Ovary (tissue), 9 donors: Measurements from ENCODE around the gene RPL37. TPM values are rescaled to one million over a fixed set of nuclear protein-coding genes. Genes with fewer than 3 reads are reported as not detected.

Experiments
- DNase-seq, 5 donors: peaks; one replicate each; pipeline ENCODE4 v3.0.0-alpha.2; 2019 to 2020
- H3K27ac ChIP-seq, 2 donors: fragments of 200-600 bp; one replicate each; pipeline versions ENCODE4 v1.5.1 to v1.8.0; 2019 to 2022
- H3K27me3 ChIP-seq: fragments of 200-600 bp; one replicate; pipeline ENCODE4 v1.8.0; 2022
- H3K36me3 ChIP-seq: fragments of 200-600 bp; sonication (generic); one replicate; pipeline ENCODE4 v1.5.1; 2019
- H3K4me1 ChIP-seq: one replicate; pipeline ENCODE4 v1.8.1; 2013; ENCODE audit warnings: mild to moderate bottlenecking, moderate library complexity; ENCODE audit not compliant: insufficient read depth
- H3K4me3 ChIP-seq: fragments of 200-600 bp; sonication (generic); one replicate; pipeline ENCODE4 v1.5.1; 2017
- H3K9me3 ChIP-seq, 2 donors: fragments of 200-600 bp in 1 of 2; sonication (generic) in 1 of 2; one replicate each; pipeline versions ENCODE4 v1.5.1 to v1.8.1; 2013 to 2019; ENCODE audit warnings: mild to moderate bottlenecking in 1 of 2, moderate library complexity in 1 of 2
- CTCF ChIP-seq, 3 donors: fragments of 450-650 bp in 2 of 3; fragments of 200-600 bp in 1 of 3; IDR thresholded peaks; one replicate each; pipeline versions ENCODE4 v1.5.1 to v1.8.0; 2016 to 2022; ENCODE audit warnings: antibody characterized with exemption in 3 of 3, mild to moderate bottlenecking in 1 of 3
- EP300 ChIP-seq: sonication (generic); formaldehyde crosslinking; IDR thresholded peaks from one replicate; pipeline ENCODE4 v1.6.1; 2017; ENCODE audit warnings: antibody characterized with exemption
- POLR2A ChIP-seq: fragments of 450-650 bp; IDR thresholded peaks from one replicate; pipeline ENCODE4 v1.6.1; 2017; ENCODE audit warnings: antibody characterized with exemption, mild to moderate bottlenecking, moderate library complexity
- WGBS, 3 donors: extraction: QIAGEN DNeasy Blood & Tissue Kit in 1 of 3; methylation state at CpG; one replicate each; pipeline versions ENCODE4 v1.1.5 to v1.1.7; 2013 to 2017; 5-methylcytosine and 5-hydroxymethylcytosine counted together
- intact Hi-C, 4 donors: fragments of 100-400 bp; cut with DNase I; formaldehyde crosslinking; loops; one replicate each; pipeline versions ENCODE4 v1.11.0 to v1.15.1; 2022 to 2023
- polyA plus RNA-seq, 2 donors: library from polyadenylated mRNA; stranded (reverse); fragments of 200-250 nt in 1 of 2; fragments of 350-450 nt in 1 of 2; fragmentation: Illumina TruSeq in 1 of 2; extraction: RNeasy Lipid Tissue Mini Kit (QIAGEN cat#74804) in 1 of 2; gene quantifications; one replicate each; pipeline ENCODE4 v1.2.3, GENCODE V29; 2013 to 2014
- total RNA-seq, 7 donors: library from RNA; depleted of rRNA in 2 of 7; stranded (reverse); fragments of >200 nt in 2 of 7; fragmentation: NEBNext Ultra II Directional in 3 of 7; extraction: Animal tissue kit (Norgen Biotek cat#: 25700) in 3 of 7; gene quantifications; one replicate each; pipeline versions ENCODE4 v1.1.0 to v1.2.4, GENCODE V29; 2016 to 2023
- donor health status: DM: no; HTN: no; CAD: no; lungs with moderate emphysema.
- donor health status: DM: no; HTN: no; CAD: no.
- donor health status: Bipolar disorder and iron deficiency.
- donor health status: DM: yes; HTN: yes; CAD: no.
- donor health status: DM: no; HTN: no; CAD: no.
- donor health status: DM: yes; HTN: yes; CAD: no.

RPL37 gene
- total and polyA plus RNA-seq, 9 donors = 686 to 4,164 (median 2,386) TPM

GRCh38 chr5:40799258-40799657, 35.8 kb downstream of the RPL37 start:
- intact Hi-C loops = no loop called here
- H3K4me1 ChIP-seq = peaks cover 4% of the 10 kb centered on the region
- TF ChIP-seq CTCF (IDR thresholded peaks at IDR 0.05) (no peak), POLR2A (no peak), EP300 (no peak)
- H3K4me3 ChIP-seq = peak overlapping the region; percentile 95
- no peaks in the 10 kb centered on the region for H3K36me3 ChIP-seq
- no peaks in the 10 kb centered on the region for H3K9me3 ChIP-seq
- no peaks in the 10 kb centered on the region for H3K27me3 ChIP-seq
- WGBS, 3 donors = 0% methylated on average over 1 of the region's 1 CpG
- no peak overlapping the region for H3K27ac ChIP-seq
- DNase-seq = no peak

GRCh38 chr5:40798801-40799210, 36.2 kb downstream of the RPL37 start:
- peak overlapping the region; percentile 93 to 96 for H3K27ac ChIP-seq
- no peak for TF ChIP-seq EP300
- no peak for DNase-seq
- peak overlapping the region; percentile 95 for H3K4me3 ChIP-seq
- H3K27me3 ChIP-seq = no peaks in the 10 kb centered on the region
- 2% methylated on average over 7 of the region's 7 CpGs for WGBS, 3 donors
- H3K4me1 ChIP-seq = peaks cover 4% of the 10 kb centered on the region
- intact Hi-C loops = no loop called here
- H3K9me3 ChIP-seq = no peaks in the 10 kb centered on the region
- no peaks in the 10 kb centered on the region for H3K36me3 ChIP-seq

- TF ChIP-seq CTCF (IDR thresholded peaks at IDR 0.05) = peak; percentile 64 to 68 (median 67)
- TF ChIP-seq EP300 = peak; percentile 52
- TF ChIP-seq POLR2A = peak; percentile 61
- Histone ChIP-seq H3K4me1 (peaks cover 4% of the 10 kb centered on the region), H3K27me3 (no peaks in the 10 kb centered on the region), H3K9me3 (no peaks in the 10 kb centered on the region), H3K4me3 (peak within 1 kb of the TSS; percentile 95), H3K27ac (peak within 1 kb of the TSS; percentile 93 to 96), H3K36me3 (no peaks in the 10 kb centered on the region)
- peak; percentile 85 to 94 (median 91) for DNase-seq
- intact Hi-C loops = no loop called here
- 0 to 1% (median 0%) methylated on average over 35 to 70 of the region's 70 CpGs for WGBS, 3 donors
These were observed 36.8 kb downstream of the RPL37 start, which contains the start of gene PRKAA1 for GRCh38 chr5:40798012-40798800. Gene PRKAA1, minus strand, starts transcription at chr5:40798374. Its CDS starts 185 bp downstream, at chr5:40798189.

- peak; percentile 72 to 87 (median 82) for DNase-seq
These were observed 37.6 kb downstream of the RPL37 start for GRCh38 chr5:40797273-40798011.

More at GRCh38 chr5:40797273-40798011, 37.6 kb downstream of the RPL37 start:
- H3K4me3 ChIP-seq = peak overlapping the region; percentile 95
- H3K27ac ChIP-seq = peak overlapping the region; percentile 93 to 96
- H3K27me3 ChIP-seq = no peaks in the 10 kb centered on the region
- H3K4me1 ChIP-seq = peaks cover 6% of the 10 kb centered on the region
- no peaks in the 10 kb centered on the region for H3K36me3 ChIP-seq
- no peak for TF ChIP-seq EP300
- TF ChIP-seq POLR2A = no peak
- no peak for TF ChIP-seq CTCF (IDR thresholded peaks at IDR 0.05)
- H3K9me3 ChIP-seq = no peaks in the 10 kb centered on the region
- intact Hi-C loops = no loop called here
- 0 to 1% (median 0%) methylated on average over 43 to 56 of the region's 56 CpGs for WGBS, 3 donors
